ENCODE data around the gene ARHGEF28. TPM values are rescaled to one million over a fixed set of nuclear protein-coding genes. Genes with fewer than 3 reads are reported as not detected.

The ARHGEF28 gene
- total RNA-seq, 2 experiments from 2014 or later, result not detected

DNA sequence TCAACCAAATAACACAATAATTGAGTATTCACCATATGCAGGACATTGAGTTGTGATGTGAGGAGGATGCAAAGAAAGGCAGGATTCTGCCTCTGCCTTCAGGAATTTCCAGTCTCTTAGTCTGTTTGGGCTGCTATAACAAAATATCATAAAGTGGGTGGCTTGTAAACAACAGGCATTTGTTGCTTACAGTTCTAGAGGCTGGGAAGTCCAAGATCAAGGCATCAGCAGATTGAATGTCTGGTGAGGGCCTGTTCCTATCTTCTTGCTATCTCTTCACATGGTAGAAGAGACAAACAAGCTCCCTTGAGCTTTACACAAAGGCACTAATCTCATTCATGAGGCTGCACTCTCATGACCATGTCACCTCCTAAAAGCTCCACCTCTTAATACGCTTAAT, 360.7 kb downstream of the ARHGEF28 start:
- Histone ChIP-seq H3K27ac (ENCODE audit: low read depth, low read length, poor library complexity, severe bottlenecking) (no peak overlapping the region), H3K9me3 (ENCODE audit: low read length) (no peaks in the 10 kb centered on the region), H3K79me2 (ENCODE audit: insufficient read depth, low read depth, low read length) (no peaks in the 10 kb centered on the region), H3K9me2 (ENCODE audit: insufficient read depth, low read length) (no peaks in the 10 kb centered on the region), H3K4me2 (ENCODE audit: low read length) (no peak overlapping the region), H4K20me1 (ENCODE audit: insufficient read depth, low read length) (no peaks in the 10 kb centered on the region), H3K4me3 (ENCODE audit: low read depth, low read length, poor library complexity, severe bottlenecking) (no peak overlapping the region), H3K4me1 (ENCODE audit: insufficient read depth, low read length, poor library complexity, severe bottlenecking) (no peaks in the 10 kb centered on the region), H2AFZ (ENCODE audit: low read length) (no peak overlapping the region), H3K36me3 (ENCODE audit: insufficient read depth, low read length) (no peaks in the 10 kb centered on the region)
- ChIA-PET POLR2A (interaction anchor here (0.8 kb wide), 1 partner anchor 11 kb away, joined by 3 read pairs; no protein-coding TSS in a partner anchor), CTCF (ENCODE audit: unreplicated experiment) (no interaction called here)
- intact Hi-C loops (cut with micrococcal nuclease; ENCODE audit: unreplicated experiment), result no loop called here
- no peak for TF ChIP-seq EZH2phosphoT487 (IDR thresholded peaks at IDR 0.05; ENCODE audit: borderline replicate concordance, low read depth, low read length)
- TF ChIP-seq, protein P1, sequence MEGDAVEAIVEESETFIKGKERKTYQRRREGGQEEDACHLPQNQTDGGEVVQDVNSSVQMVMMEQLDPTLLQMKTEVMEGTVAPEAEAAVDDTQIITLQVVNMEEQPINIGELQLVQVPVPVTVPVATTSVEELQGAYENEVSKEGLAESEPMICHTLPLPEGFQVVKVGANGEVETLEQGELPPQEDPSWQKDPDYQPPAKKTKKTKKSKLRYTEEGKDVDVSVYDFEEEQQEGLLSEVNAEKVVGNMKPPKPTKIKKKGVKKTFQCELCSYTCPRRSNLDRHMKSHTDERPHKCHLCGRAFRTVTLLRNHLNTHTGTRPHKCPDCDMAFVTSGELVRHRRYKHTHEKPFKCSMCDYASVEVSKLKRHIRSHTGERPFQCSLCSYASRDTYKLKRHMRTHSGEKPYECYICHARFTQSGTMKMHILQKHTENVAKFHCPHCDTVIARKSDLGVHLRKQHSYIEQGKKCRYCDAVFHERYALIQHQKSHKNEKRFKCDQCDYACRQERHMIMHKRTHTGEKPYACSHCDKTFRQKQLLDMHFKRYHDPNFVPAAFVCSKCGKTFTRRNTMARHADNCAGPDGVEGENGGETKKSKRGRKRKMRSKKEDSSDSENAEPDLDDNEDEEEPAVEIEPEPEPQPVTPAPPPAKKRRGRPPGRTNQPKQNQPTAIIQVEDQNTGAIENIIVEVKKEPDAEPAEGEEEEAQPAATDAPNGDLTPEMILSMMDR (conservative IDR thresholded peaks at IDR 0.05; ENCODE audit: low read length), result no peak
- no peak for DNase-seq (ENCODE audit: low spot score)
- no TSS peak for BruUV-seq (replicated peaks)

GRCh38 chr5:73987915-73988314, 361.9 kb downstream of the ARHGEF28 start:
- intact Hi-C loops (cut with micrococcal nuclease; ENCODE audit: unreplicated experiment), result no loop called here
- no peak overlapping the region for H2AFZ ChIP-seq (ENCODE audit: low read length)
- H3K79me2 ChIP-seq (ENCODE audit: insufficient read depth, low read depth, low read length), result no peaks in the 10 kb centered on the region
- no peak overlapping the region for H3K4me2 ChIP-seq (ENCODE audit: low read length)
- H3K27ac ChIP-seq (ENCODE audit: low read depth, low read length, poor library complexity, severe bottlenecking), result no peak overlapping the region
- H3K9me3 ChIP-seq (ENCODE audit: low read length), result no peaks in the 10 kb centered on the region
- no peak for DNase-seq (ENCODE audit: low spot score)
- no peaks in the 10 kb centered on the region for H3K36me3 ChIP-seq (ENCODE audit: insufficient read depth, low read length)
- TF ChIP-seq, protein P1 (conservative IDR thresholded peaks at IDR 0.05; ENCODE audit: low read length), result no peak
- no peak for TF ChIP-seq EZH2phosphoT487 (IDR thresholded peaks at IDR 0.05; ENCODE audit: borderline replicate concordance, low read depth, low read length)
- H3K4me1 ChIP-seq (ENCODE audit: insufficient read depth, low read length, poor library complexity, severe bottlenecking), result no peaks in the 10 kb centered on the region
- no peak overlapping the region for H3K4me3 ChIP-seq (ENCODE audit: low read depth, low read length, poor library complexity, severe bottlenecking)
- no peaks in the 10 kb centered on the region for H3K9me2 ChIP-seq (ENCODE audit: insufficient read depth, low read length)
- no TSS peak for BruUV-seq (replicated peaks)
- no peaks in the 10 kb centered on the region for H4K20me1 ChIP-seq (ENCODE audit: insufficient read depth, low read length)
- CTCF ChIA-PET (ENCODE audit: unreplicated experiment), result no interaction called here
- POLR2A ChIA-PET, result interaction anchor here (0.8 to 1.1 kb wide), 3 partner anchors 10 to 11 kb away, joined by 3 read pairs; no protein-coding TSS in a partner anchor

GRCh38 chr5:73989956-73990355, 364.0 kb downstream of the ARHGEF28 start:
- no TSS peak for BruUV-seq (replicated peaks)
- no peaks in the 10 kb centered on the region for H3K9me3 ChIP-seq (ENCODE audit: low read length)
- H4K20me1 ChIP-seq (ENCODE audit: insufficient read depth, low read length), result no peaks in the 10 kb centered on the region
- intact Hi-C loops (cut with micrococcal nuclease; ENCODE audit: unreplicated experiment), result no loop called here
- no peak overlapping the region for H3K4me3 ChIP-seq (ENCODE audit: low read depth, low read length, poor library complexity, severe bottlenecking)
- no peaks in the 10 kb centered on the region for H3K9me2 ChIP-seq (ENCODE audit: insufficient read depth, low read length)
- POLR2A ChIA-PET, result no interaction called here
- H3K4me1 ChIP-seq (ENCODE audit: insufficient read depth, low read length, poor library complexity, severe bottlenecking), result no peaks in the 10 kb centered on the region
- H3K79me2 ChIP-seq (ENCODE audit: insufficient read depth, low read depth, low read length), result no peaks in the 10 kb centered on the region
- no peak overlapping the region for H2AFZ ChIP-seq (ENCODE audit: low read length)
- H3K27ac ChIP-seq (ENCODE audit: low read depth, low read length, poor library complexity, severe bottlenecking), result no peak overlapping the region
- TF ChIP-seq EZH2phosphoT487 (IDR thresholded peaks at IDR 0.05; ENCODE audit: borderline replicate concordance, low read depth, low read length), result no peak
- TF ChIP-seq, protein P1 (conservative IDR thresholded peaks at IDR 0.05; ENCODE audit: low read length), result no peak
- no peaks in the 10 kb centered on the region for H3K36me3 ChIP-seq (ENCODE audit: insufficient read depth, low read length)
- H3K4me2 ChIP-seq (ENCODE audit: low read length), result no peak overlapping the region
- CTCF ChIA-PET (ENCODE audit: unreplicated experiment), result no interaction called here
- no peak for DNase-seq (ENCODE audit: low spot score)

Small RNAs within 50 kb of the gene (small RNA-seq; reads per million reads assigned to genes)
- gene RNU7-196P, result not detected

Other genes starting within 250 kb of the ARHGEF28 start
- 0.75 and 1.5 TPM in 2 replicates for gene FOXD1, start 177.4 kb upstream of the ARHGEF28 start, total RNA-seq (2014; rRNA removed; shearing (Covaris generic))
- gene FOXD1, start 177.4 kb upstream of the ARHGEF28 start, total RNA-seq (2022), result 4.7 and 5.6 TPM in 2 replicates
- gene BTF3, start 127.8 kb upstream of the ARHGEF28 start, total RNA-seq (2014; rRNA removed; shearing (Covaris generic)), result 350 and 372 TPM in 2 replicates
- gene BTF3, start 127.8 kb upstream of the ARHGEF28 start, total RNA-seq (2022), result 736 and 805 TPM in 2 replicates
- 8.6 and 13.1 TPM in 2 replicates for gene ANKRA2, start 60.6 kb upstream of the ARHGEF28 start, total RNA-seq (2014; rRNA removed; shearing (Covaris generic))
- gene ANKRA2, start 60.6 kb upstream of the ARHGEF28 start, total RNA-seq (2022), result 17.5 and 19.9 TPM in 2 replicates
- gene UTP15, start 60.5 kb upstream of the ARHGEF28 start, total RNA-seq (2014; rRNA removed; shearing (Covaris generic)), result 21.5 and 22.8 TPM in 2 replicates
- 29.9 and 32.1 TPM in 2 replicates for gene UTP15, start 60.5 kb upstream of the ARHGEF28 start, total RNA-seq (2022)

Measured in OCI-LY7 (cell line).